DMS53 treated with DMSO at 0.1 percent for 48 hours (cell line): ENCODE measurements around the gene CCL8.
"Not testable (repeated sequence)": the region's sequence is repeated elsewhere in the genome, so short reads cannot be mapped to it uniquely, and the experiment has no call there.

Source experiments
- DNase-seq: peaks from one replicate; lab custom pipeline; 2025; ENCODE audit not compliant: unreplicated experiment; lab: John Stamatoyannopoulos, UW

CCL8 gene

GRCh38 chr17:34313164-34313563 lies 6.1 kb upstream of the CCL8 start:
- DNase-seq = no peak

- DNase-seq = no peak
These were observed 5.0 kb upstream of the CCL8 start for GRCh38 chr17:34314279-34314678.

GRCh38 chr17:34318474-34318873 lies 761 bp upstream of the CCL8 start:
- no peak for DNase-seq

- DNase-seq = no peak
These were observed 2.7 kb downstream of the CCL8 start for GRCh38 chr17:34321964-34322363.

- not testable (repeated sequence) for DNase-seq
These were observed 8.3 kb downstream of the CCL8 start for GRCh38 chr17:34327580-34327979.

- DNase-seq = no peak
These were observed 18.5 kb downstream of the CCL8 start for GRCh38 chr17:34337701-34338100.

GRCh38 chr17:34339138-34339770 lies 20.0 kb downstream of the CCL8 start:
- DNase-seq = no peak

GRCh38 chr17:34341916-34342315 lies 22.7 kb downstream of the CCL8 start:
- no peak for DNase-seq

- DNase-seq = no peak
These were observed 27.8 kb downstream of the CCL8 start for GRCh38 chr17:34347063-34347462.

GRCh38 chr17:34349751-34350150 lies 30.5 kb downstream of the CCL8 start:
- DNase-seq = no peak

- DNase-seq = no peak
These were observed 31.9 kb downstream of the CCL8 start for GRCh38 chr17:34351096-34351495.

- DNase-seq = no peak
These were observed 33.0 kb downstream of the CCL8 start for GRCh38 chr17:34352191-34352590.

GRCh38 chr17:34354637-34355036 lies 35.4 kb downstream of the CCL8 start:
- no peak for DNase-seq

- DNase-seq = no peak
These were observed 37.0 kb downstream of the CCL8 start, which contains the start of gene CCL13 for GRCh38 chr17:34356194-34356593. Gene CCL13 (plus strand): TSS chr17:34356480. CDS start chr17:34356527, 47 bp downstream.

GRCh38 chr17:34357398-34357797 lies 38.2 kb downstream of the CCL8 start:
- no peak for DNase-seq

- DNase-seq = no peak
These were observed 39.4 kb downstream of the CCL8 start for GRCh38 chr17:34358631-34359030.

- DNase-seq = no peak
These were observed 41.5 kb downstream of the CCL8 start for GRCh38 chr17:34360601-34361270.

- peak; percentile 27 for DNase-seq
These were observed 42.3 kb downstream of the CCL8 start for GRCh38 chr17:34361478-34362061.

- no peak for DNase-seq
These were observed 44.0 kb downstream of the CCL8 start, which contains the start of gene CCL1 for GRCh38 chr17:34363183-34363661. Gene CCL1 (minus strand): TSS chr17:34363233. CDS start chr17:34363161, 72 bp downstream.

GRCh38 chr17:34364751-34365150 lies 45.5 kb downstream of the CCL8 start:
- no peak for DNase-seq

GRCh38 chr17:34365340-34365739 lies 46.1 kb downstream of the CCL8 start:
- no peak for DNase-seq

- DNase-seq = no peak
These were observed 46.8 kb downstream of the CCL8 start for GRCh38 chr17:34366010-34366409.
